IMR-90 (cell line): ENCODE data around the gene ALKBH1. TPM values are rescaled to one million over a fixed set of nuclear protein-coding genes. Genes with fewer than 3 reads are reported as not detected.

Source experiments
- ATAC-seq: fragments of 200-7000 bp; cut with Tn5 transposase; 2 replicates; pipeline ENCODE4 v1.9.1; 2020; ENCODE audit warnings: low read depth, mild to moderate bottlenecking, moderate library complexity
- BruUV-seq: library from RNA; stranded (reverse); fragments of 400-500 nt; replicated peaks from 2 replicates; lab custom pipeline; 2021; lab: Mats Ljungman, UMichigan
- CTCF ChIA-PET: fragments of 300-600 bp; formaldehyde crosslinking; extraction: SDS; loops from one replicate; lab custom pipeline; 2021; ENCODE audit warnings: antibody characterized with exemption; lab: Yijun Ruan, JAX
- POLR2A ChIA-PET: fragments of 300-600 bp; sonication (Branson Sonifier 250); formaldehyde crosslinking; loops from one replicate; lab custom pipeline; 2022; ENCODE audit warnings: antibody characterized with exemption; ENCODE audit not compliant: unreplicated experiment; lab: Charles Lee
- DNase-seq: peaks from one replicate; pipeline ENCODE4 v3.0.0; 2013
- H2AFZ ChIP-seq: replicated peaks from 2 replicates; pipeline ENCODE3; 2013; ENCODE audit warnings: low read length, mild to moderate bottlenecking; ENCODE audit not compliant: poor library complexity
- H2AK5ac ChIP-seq: 2 replicates; pipeline ENCODE4 v1.6.1; 2013; ENCODE audit warnings: low read depth, low read length, inconsistent platforms
- H2AK9ac ChIP-seq: replicated peaks from 2 replicates; pipeline ENCODE3; 2013; ENCODE audit warnings: mild to moderate bottlenecking, low read depth, low read length, moderate library complexity; ENCODE audit not compliant: poor library complexity
- H2BK120ac ChIP-seq: 2 replicates; pipeline ENCODE4 v1.6.1; 2013; ENCODE audit warnings: low read depth, low read length, inconsistent platforms
- H2BK15ac ChIP-seq: 3 replicates; pipeline ENCODE4 v1.6.1; 2013; ENCODE audit warnings: low read depth, low read length, inconsistent platforms
- H2BK20ac ChIP-seq: 2 replicates; pipeline ENCODE4 v1.6.1; 2013; ENCODE audit warnings: low read depth, mild to moderate bottlenecking, inconsistent platforms, low read length, moderate library complexity
- H2BK5ac ChIP-seq: 2 replicates; pipeline ENCODE4 v1.6.1; 2013; ENCODE audit warnings: mild to moderate bottlenecking, low read depth, low read length, inconsistent platforms; ENCODE audit not compliant: poor library complexity, severe bottlenecking
- H3K14ac ChIP-seq: replicated peaks from 2 replicates; pipeline ENCODE4 v1.6.1; 2013; ENCODE audit warnings: low read depth, low read length, inconsistent platforms
- H3K18ac ChIP-seq: 2 replicates; pipeline ENCODE4 v1.6.1; 2013; ENCODE audit warnings: low read depth, low read length, control low read depth
- H3K23ac ChIP-seq: 2 replicates; pipeline ENCODE4 v1.6.1; 2013; ENCODE audit warnings: low read depth, low read length, inconsistent platforms
- H3K27ac ChIP-seq: 2 replicates; pipeline ENCODE4 v1.5.1; 2013; ENCODE audit warnings: mild to moderate bottlenecking, control low read depth, low read length; ENCODE audit not compliant: insufficient read depth
- H3K27me3 ChIP-seq: 2 replicates; pipeline ENCODE4 v1.6.1; 2013; ENCODE audit warnings: low read length; ENCODE audit not compliant: control insufficient read depth, insufficient read depth
- H3K36me3 ChIP-seq: 2 replicates; pipeline ENCODE4 v1.6.1; 2013; ENCODE audit warnings: low read length, mixed read lengths; ENCODE audit not compliant: control insufficient read depth, insufficient read depth
- H3K4ac ChIP-seq: 2 replicates; pipeline ENCODE4 v1.6.1; 2013; ENCODE audit warnings: low read depth, low read length, inconsistent platforms
- H3K4me1 ChIP-seq: 2 replicates; pipeline ENCODE4 v1.6.1; 2013; ENCODE audit warnings: low read length, mixed read lengths; ENCODE audit not compliant: control insufficient read depth, insufficient read depth
- H3K4me2 ChIP-seq: 2 replicates; pipeline ENCODE4 v1.6.1; 2013; ENCODE audit warnings: low read depth, mild to moderate bottlenecking, control low read depth, low read length, moderate library complexity
- H3K4me3 ChIP-seq: 2 replicates; pipeline ENCODE4 v1.5.1; 2013; ENCODE audit warnings: low read depth, mild to moderate bottlenecking, control low read depth, low read length, moderate library complexity; ENCODE audit not compliant: insufficient read depth
- H3K56ac ChIP-seq: 2 replicates; pipeline ENCODE4 v1.6.1; 2013; ENCODE audit warnings: low read length, inconsistent platforms; ENCODE audit not compliant: insufficient read depth; ENCODE audit errors: extremely low read depth
- H3K79me1 ChIP-seq, 2 experiments: 2 replicates each; pipeline ENCODE4 v1.6.1; 2013; ENCODE audit warnings: low read length in 2 of 2, inconsistent platforms in 1 of 2, low read depth in 1 of 2
- H3K9ac ChIP-seq: 2 replicates; pipeline ENCODE4 v1.6.1; 2013; ENCODE audit warnings: low read depth, low read length, control low read depth
- H3K9me1 ChIP-seq: 2 replicates; pipeline ENCODE4 v1.6.1; 2013; ENCODE audit warnings: low read length, inconsistent platforms; ENCODE audit not compliant: insufficient read depth
- H3K9me3 ChIP-seq: 2 replicates; pipeline ENCODE4 v1.6.1; 2013; ENCODE audit warnings: low read length; ENCODE audit not compliant: control insufficient read depth, insufficient read depth
- H4K20me1 ChIP-seq: 2 replicates; pipeline ENCODE4 v1.6.1; 2013; ENCODE audit warnings: low read length, inconsistent platforms; ENCODE audit not compliant: insufficient read depth
- H4K5ac ChIP-seq: 2 replicates; pipeline ENCODE4 v1.6.1; 2013; ENCODE audit warnings: mild to moderate bottlenecking, low read depth, low read length, control low read depth
- H4K8ac ChIP-seq, 2 experiments: 2 replicates each; pipeline ENCODE4 v1.6.1; 2013; ENCODE audit warnings: low read depth in 2 of 2, low read length in 2 of 2, control low read depth in 1 of 2, inconsistent platforms in 1 of 2
- H4K91ac ChIP-seq: 2 replicates; pipeline ENCODE4 v1.6.1; 2013; ENCODE audit warnings: low read depth, low read length, inconsistent platforms; ENCODE audit not compliant: insufficient read depth
- BHLHE40 ChIP-seq: fragments of 150-350 bp; IDR thresholded peaks from 2 replicates; pipeline ENCODE4 v1.6.1; 2016; ENCODE audit warnings: mild to moderate bottlenecking, low read depth, low read length
- CEBPB ChIP-seq: IDR thresholded peaks from 2 replicates; pipeline ENCODE4 v1.6.1; 2012; ENCODE audit warnings: low read depth, low read length, improper control_type of control experiment
- CHD1 ChIP-seq: IDR thresholded peaks from 2 replicates; pipeline ENCODE4 v1.6.1; 2012; ENCODE audit warnings: low read depth, low read length, improper control_type of control experiment
- CTCF ChIP-seq: conservative IDR thresholded peaks from 2 replicates; pipeline ENCODE4 v1.5.1; 2012; ENCODE audit warnings: mild to moderate bottlenecking, low read depth, low read length, improper control_type of control experiment
- ELK1 ChIP-seq: fragments of 150-350 bp; IDR thresholded peaks from 2 replicates; pipeline ENCODE4 v1.6.1; 2016; ENCODE audit warnings: low read depth, mild to moderate bottlenecking, low read length, moderate library complexity, borderline replicate concordance
- FOS ChIP-seq: fragments of 150-350 bp; IDR thresholded peaks from 2 replicates; pipeline ENCODE4 v1.6.1; 2016; ENCODE audit warnings: low read depth, low read length
- MAFK ChIP-seq: IDR thresholded peaks from 2 replicates; pipeline ENCODE4 v1.6.1; 2012; ENCODE audit warnings: low read depth, low read length, improper control_type of control experiment
- MAZ ChIP-seq: IDR thresholded peaks from 2 replicates; pipeline ENCODE4 v1.6.1; 2012; ENCODE audit warnings: low read depth, mild to moderate bottlenecking, low read length, improper control_type of control experiment, moderate library complexity, borderline replicate concordance
- MXI1 ChIP-seq: IDR thresholded peaks from 2 replicates; pipeline ENCODE4 v1.6.1; 2012; ENCODE audit warnings: low read depth, mild to moderate bottlenecking, low read length, moderate library complexity, borderline replicate concordance
- NFE2L2 ChIP-seq: fragments of 150-350 bp; IDR thresholded peaks from 2 replicates; pipeline ENCODE4 v1.6.1; 2016; ENCODE audit warnings: low read depth, mild to moderate bottlenecking, low read length
- POLR2A ChIP-seq: IDR thresholded peaks from 2 replicates; pipeline ENCODE4 v1.6.1; 2012; ENCODE audit warnings: mild to moderate bottlenecking, low read depth, low read length
- RAD21 ChIP-seq: IDR thresholded peaks from 2 replicates; pipeline ENCODE4 v1.6.1; 2012; ENCODE audit warnings: low read length, improper control_type of control experiment
- RCOR1 ChIP-seq: IDR thresholded peaks from 2 replicates; pipeline ENCODE4 v1.6.1; 2012; ENCODE audit warnings: mild to moderate bottlenecking, low read length, improper control_type of control experiment; ENCODE audit not compliant: insufficient replicate concordance
- RFX5 ChIP-seq: IDR thresholded peaks from 2 replicates; pipeline ENCODE4 v1.8.0; 2012; ENCODE audit warnings: low read depth, mild to moderate bottlenecking, low read length, moderate library complexity
- SMC3 ChIP-seq: fragments of 150-350 bp; IDR thresholded peaks from 2 replicates; pipeline ENCODE4 v1.6.1; 2016; ENCODE audit warnings: low read depth, mild to moderate bottlenecking, antibody characterized with exemption, low read length, moderate library complexity
- WGBS, 2 experiments: methylation state at CpG; one replicate each; pipeline versions ENCODE4 v1.1.5 to v1.1.7; 2013; ENCODE audit warnings: missing lambda C conversion rate in 2 of 2; ENCODE audit not compliant: insufficient read length in 1 of 2; ENCODE audit errors: extremely low coverage in 2 of 2; 5-methylcytosine and 5-hydroxymethylcytosine counted together
- dilution Hi-C: fragments of 300-500 bp; cut with HindIII; formaldehyde crosslinking; loops from one replicate; pipeline ENCODE4 v1.14.3; 2018; ENCODE audit warnings: low sequenced_read_pairs; ENCODE audit not compliant: unreplicated experiment
- in situ Hi-C: fragments of 300-500 bp; cut with MboI; formaldehyde crosslinking; loops from 3 replicates; pipeline ENCODE4 v1.14.3; 2019; ENCODE audit warnings: low sequenced_read_pairs, inconsistent platforms, mixed read lengths
- intact Hi-C: fragments of 100-400 bp; cut with micrococcal nuclease; formaldehyde crosslinking; loops from 2 replicates; pipeline ENCODE4 v1.10.0; 2022
- polyA plus RNA-seq, 3 experiments: library from polyadenylated mRNA; depleted of rRNA; stranded (reverse); fragments of >200 nt; gene quantifications; 2 replicates each; pipeline ENCODE4 v1.2.3, GENCODE V29; 2012; ENCODE audit warnings: low replicate concordance in 1 of 3
- total RNA-seq: library from RNA; depleted of rRNA; stranded (reverse); fragments of >200 nt; gene quantifications from 2 replicates; pipeline ENCODE4 v1.2.3, GENCODE V29; 2012
- TF ChIP-seq, protein P1 (sequence below): fragments of 150-350 bp; IDR thresholded peaks from 2 replicates; pipeline ENCODE4 v1.6.1; 2017; ENCODE audit warnings: mild to moderate bottlenecking, antibody characterized with exemption, low read length, low read depth

ALKBH1 gene
- total and polyA plus RNA-seq, 2 of the 4 experiments (the other 2 are of a cell fraction) = 10.0 to 10.8 TPM

DNA sequence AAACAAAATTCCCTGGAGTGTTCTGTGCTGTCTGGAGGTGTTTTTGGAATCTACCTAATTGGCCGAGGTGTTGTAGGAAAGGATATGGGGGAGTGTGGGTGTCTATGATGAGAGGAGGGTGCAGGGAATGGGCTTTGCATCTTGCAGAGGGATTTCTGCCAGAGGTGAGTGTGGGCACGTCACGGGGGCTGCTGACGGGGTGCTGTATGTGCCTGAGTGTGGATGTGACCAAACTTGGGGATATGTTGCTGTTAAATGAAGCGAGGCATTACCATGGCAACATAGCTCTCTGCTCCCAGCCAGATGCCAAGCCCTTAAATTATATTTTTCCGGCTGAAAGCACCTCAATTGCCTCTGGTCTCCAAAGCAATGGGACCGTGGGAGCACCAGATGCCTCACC, 47.1 kb downstream of the ALKBH1 start:
- intact Hi-C loops = no loop called here

More for the DNA sequence above, 47.1 kb downstream of the ALKBH1 start:
- Histone ChIP-seq H3K27ac (no peak overlapping the region), H3K14ac (no peak overlapping the region), H4K20me1 (no peaks in the 10 kb centered on the region), H3K9ac (no peak overlapping the region), H3K27me3 (no peaks in the 10 kb centered on the region), H2BK120ac (no peak overlapping the region), H2BK20ac (no peak overlapping the region), H3K9me1 (peaks cover 2% of the 10 kb centered on the region; the same call in 1 of the 2 replicates), H2AK5ac (no peak overlapping the region), H3K4me3 (no peak overlapping the region), H2BK5ac (no peak overlapping the region), H4K91ac (no peak overlapping the region), H4K5ac (no peak overlapping the region), H3K4ac (no peak overlapping the region), H2AK9ac (no peak overlapping the region), H3K9me3 (no peaks in the 10 kb centered on the region), H2AFZ (no peak overlapping the region), H3K23ac (no peak overlapping the region), H3K36me3 (no peaks in the 10 kb centered on the region), H3K56ac (no peak overlapping the region), H4K8ac (no peak overlapping the region), H3K4me1 (peaks cover 8% of the 10 kb centered on the region), H2BK15ac (no peak overlapping the region), H3K18ac (no peak overlapping the region), H3K79me1 (no peaks in the 10 kb centered on the region), H3K4me2 (no peak overlapping the region)
- CTCF ChIA-PET = no interaction called here
- no CpG with 5 or more reads among the region's 7 CpGs for WGBS, 2 experiments
- dilution Hi-C loops = no loop called here
- TF ChIP-seq CTCF (no peak), FOS (no peak), MAZ (no peak), BHLHE40 (no peak), CHD1 (no peak), SMC3 (no peak), MXI1 (no peak), RFX5 (no peak), POLR2A (no peak), MAFK (no peak), CEBPB (no peak), RCOR1 (no peak), RAD21 (no peak), NFE2L2 (no peak), ELK1 (no peak)
- TF ChIP-seq, protein P1, sequence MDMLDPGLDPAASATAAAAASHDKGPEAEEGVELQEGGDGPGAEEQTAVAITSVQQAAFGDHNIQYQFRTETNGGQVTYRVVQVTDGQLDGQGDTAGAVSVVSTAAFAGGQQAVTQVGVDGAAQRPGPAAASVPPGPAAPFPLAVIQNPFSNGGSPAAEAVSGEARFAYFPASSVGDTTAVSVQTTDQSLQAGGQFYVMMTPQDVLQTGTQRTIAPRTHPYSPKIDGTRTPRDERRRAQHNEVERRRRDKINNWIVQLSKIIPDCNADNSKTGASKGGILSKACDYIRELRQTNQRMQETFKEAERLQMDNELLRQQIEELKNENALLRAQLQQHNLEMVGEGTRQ = no peak
- POLR2A ChIA-PET = no interaction called here
- DNase-seq (no peak), ATAC-seq (no peak)
- BruUV-seq = no TSS peak
- in situ Hi-C loops = no loop called here
